Tibial nerve (tissue), 4 donors: ENCODE data around the gene PERP. TPM values are rescaled to one million over a fixed set of nuclear protein-coding genes. Genes with fewer than 3 reads are reported as not detected.

ENCODE experiments used
- DNase-seq, 2 donors: peaks; one replicate each; pipeline ENCODE4 v3.0.0-alpha.2; 2019; ENCODE audit warnings: low spot score in 2 of 2
- H3K27ac ChIP-seq, 4 donors: fragments of 200-600 bp; sonication (generic) in 3 of 4; one replicate each; pipeline ENCODE4 v1.5.1; 2017 to 2019; ENCODE audit warnings: mild to moderate bottlenecking in 1 of 4
- H3K27me3 ChIP-seq, 2 donors: fragments of 200-600 bp; sonication (generic) in 1 of 2; one replicate each; pipeline versions ENCODE4 v1.5.1 to v1.6.0; 2017 to 2019
- H3K36me3 ChIP-seq, 3 donors: fragments of 200-600 bp; sonication (generic); one replicate each; pipeline ENCODE4 v1.5.1; 2018 to 2019
- H3K4me1 ChIP-seq, 4 donors: fragments of 200-600 bp; sonication (generic) in 3 of 4; one replicate each; pipeline ENCODE4 v1.5.1; 2017 to 2019
- H3K4me3 ChIP-seq, 4 donors: fragments of 200-600 bp; sonication (generic) in 3 of 4; one replicate each; pipeline ENCODE4 v1.5.1; 2017 to 2019; ENCODE audit warnings: mild to moderate bottlenecking in 1 of 4, moderate library complexity in 1 of 4
- H3K9me3 ChIP-seq, 4 donors: fragments of 200-600 bp; sonication (generic) in 3 of 4; one replicate each; pipeline ENCODE4 v1.5.1; 2017 to 2019
- EP300 ChIP-seq, 2 donors: sonication (generic); formaldehyde crosslinking; IDR thresholded peaks; one replicate each; pipeline ENCODE4 v1.6.1; 2017; ENCODE audit warnings: antibody characterized with exemption in 2 of 2, mild to moderate bottlenecking in 1 of 2
- POLR2A ChIP-seq, 2 donors: fragments of 450-650 bp; IDR thresholded peaks; one replicate each; pipeline ENCODE4 v1.6.1; 2017; ENCODE audit warnings: antibody characterized with exemption in 2 of 2, mild to moderate bottlenecking in 2 of 2, moderate library complexity in 2 of 2
- whole genome bisulfite sequencing, 2 donors: methylation state at CpG; one replicate each; pipeline ENCODE4 v1.1.5; 2018; 5-methylcytosine and 5-hydroxymethylcytosine counted together
- total RNA-seq, 4 donors: library from RNA; depleted of rRNA; stranded (reverse); fragments of >200 nt; gene quantifications; one replicate each; pipeline ENCODE4 v1.1.0, GENCODE V29; 2016
- TF ChIP-seq, protein P1 (sequence below), 5 experiments: fragments of 200-600 bp in 3 of 5; fragments of 450-650 bp in 2 of 5; sonication (generic) in 3 of 5; IDR thresholded peaks; one replicate each; pipeline ENCODE4 v1.5.1; 2016 to 2019; ENCODE audit warnings: antibody characterized with exemption in 5 of 5, mild to moderate bottlenecking in 3 of 5, moderate library complexity in 2 of 5

Gene PERP
- 10 to 100 TPM; 15.3 to 29.1 (median 27.7) TPM for total RNA-seq

DNA sequence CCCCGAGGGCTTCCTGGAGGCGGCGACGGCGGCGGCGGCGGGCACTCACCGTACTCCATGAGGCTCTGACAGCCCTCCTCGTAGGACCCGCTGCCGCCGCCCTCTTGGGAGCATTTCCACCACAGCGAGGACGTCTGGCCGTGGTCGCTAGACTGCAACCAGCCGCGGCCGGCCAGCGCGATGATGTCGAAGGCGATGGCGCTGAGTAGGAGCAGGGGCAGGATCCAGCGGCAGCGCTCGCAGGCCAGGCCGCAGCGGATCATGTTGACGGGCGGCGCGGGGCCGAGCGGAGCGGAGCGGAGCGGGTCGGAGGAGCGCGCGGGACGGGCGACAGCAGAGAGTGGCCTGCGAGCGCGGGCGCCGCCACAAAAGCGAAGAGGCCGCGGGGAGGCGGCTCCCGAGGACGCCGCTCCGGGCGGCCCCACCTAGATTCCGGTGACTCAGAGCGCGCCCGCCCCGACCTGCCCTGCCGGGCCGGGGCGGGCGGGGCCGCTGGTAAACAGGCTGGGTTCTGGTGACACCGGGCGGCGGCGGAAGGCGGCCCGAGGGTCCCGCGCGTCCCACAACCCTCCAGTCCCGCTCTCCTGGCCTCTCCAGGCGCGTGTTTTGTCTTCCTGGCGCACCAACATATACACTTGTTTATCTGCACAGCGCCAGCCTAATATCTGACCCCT is at the start of gene PERP:
Gene PERP, minus strand, starts transcription at position 342 of the 674 bp plus-strand sequence. Its CDS starts 79 bp downstream, at position 263.
- WGBS, 2 donors = 0 to 1% methylated on average over 10 to 38 of the region's 83 CpGs
- Histone ChIP-seq H3K4me3 (peak within 1 kb of the TSS; percentile 49 to 75 (median 68)), H3K27me3 (peaks cover 0 to 11% of the 10 kb centered on the region in 2 donors), H3K4me1 (peaks cover 0 to 36% (median 4%) of the 10 kb centered on the region in 4 donors), H3K27ac (peak within 1 kb of the TSS; percentile 58 to 88 (median 74)), H3K36me3 (no peaks in the 10 kb centered on the region), H3K9me3 (no peaks in the 10 kb centered on the region)
- peak; percentile 53 to 61 for DNase-seq
- peak; percentile 20 to 61 for TF ChIP-seq POLR2A (IDR thresholded peaks at IDR 0.05)
- TF ChIP-seq, protein P1, sequence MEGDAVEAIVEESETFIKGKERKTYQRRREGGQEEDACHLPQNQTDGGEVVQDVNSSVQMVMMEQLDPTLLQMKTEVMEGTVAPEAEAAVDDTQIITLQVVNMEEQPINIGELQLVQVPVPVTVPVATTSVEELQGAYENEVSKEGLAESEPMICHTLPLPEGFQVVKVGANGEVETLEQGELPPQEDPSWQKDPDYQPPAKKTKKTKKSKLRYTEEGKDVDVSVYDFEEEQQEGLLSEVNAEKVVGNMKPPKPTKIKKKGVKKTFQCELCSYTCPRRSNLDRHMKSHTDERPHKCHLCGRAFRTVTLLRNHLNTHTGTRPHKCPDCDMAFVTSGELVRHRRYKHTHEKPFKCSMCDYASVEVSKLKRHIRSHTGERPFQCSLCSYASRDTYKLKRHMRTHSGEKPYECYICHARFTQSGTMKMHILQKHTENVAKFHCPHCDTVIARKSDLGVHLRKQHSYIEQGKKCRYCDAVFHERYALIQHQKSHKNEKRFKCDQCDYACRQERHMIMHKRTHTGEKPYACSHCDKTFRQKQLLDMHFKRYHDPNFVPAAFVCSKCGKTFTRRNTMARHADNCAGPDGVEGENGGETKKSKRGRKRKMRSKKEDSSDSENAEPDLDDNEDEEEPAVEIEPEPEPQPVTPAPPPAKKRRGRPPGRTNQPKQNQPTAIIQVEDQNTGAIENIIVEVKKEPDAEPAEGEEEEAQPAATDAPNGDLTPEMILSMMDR (IDR thresholded peaks at IDR 0.05) = peak in 1 of 5 experiments; percentile 28
- peak in 1 of 2 donors; percentile 36 for TF ChIP-seq EP300 (IDR thresholded peaks at IDR 0.05)

DNA sequence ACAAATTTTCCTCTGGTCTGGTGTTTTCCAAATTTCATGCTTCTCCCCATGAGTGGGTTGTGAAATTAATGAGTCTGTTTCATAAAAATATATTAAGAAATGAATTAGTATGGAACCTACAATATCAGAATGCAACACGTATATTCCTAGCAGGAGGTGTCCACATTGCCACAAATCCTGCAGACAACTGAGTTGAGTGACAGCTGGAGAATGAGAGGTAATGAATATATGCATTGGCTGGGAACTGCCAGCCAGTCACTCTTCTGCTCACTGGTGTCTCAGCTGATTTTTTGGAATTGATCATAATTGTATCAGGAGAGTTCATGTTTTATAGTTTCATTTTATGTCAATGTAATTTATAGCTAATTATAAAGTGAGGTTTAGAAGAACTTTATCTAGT is 48.2 kb upstream of the PERP start:
- no peak overlapping the region for H3K4me3 ChIP-seq
- TF ChIP-seq POLR2A (IDR thresholded peaks at IDR 0.05) = no peak
- TF ChIP-seq, protein P1 (IDR thresholded peaks at IDR 0.05) = no peak
- no peak for TF ChIP-seq EP300 (IDR thresholded peaks at IDR 0.05)
- peaks cover 0 to 14% of the 10 kb centered on the region in 2 donors for H3K27me3 ChIP-seq
- H3K4me1 ChIP-seq = no peaks in the 10 kb centered on the region
- 73 to 89% methylated on average over 1 of the region's 1 CpG for WGBS, 2 donors
- peaks cover 0 to 23% (median 7%) of the 10 kb centered on the region in 4 donors for H3K9me3 ChIP-seq
- no peak for DNase-seq
- no peaks in the 10 kb centered on the region for H3K36me3 ChIP-seq
- H3K27ac ChIP-seq = no peak overlapping the region

DNA sequence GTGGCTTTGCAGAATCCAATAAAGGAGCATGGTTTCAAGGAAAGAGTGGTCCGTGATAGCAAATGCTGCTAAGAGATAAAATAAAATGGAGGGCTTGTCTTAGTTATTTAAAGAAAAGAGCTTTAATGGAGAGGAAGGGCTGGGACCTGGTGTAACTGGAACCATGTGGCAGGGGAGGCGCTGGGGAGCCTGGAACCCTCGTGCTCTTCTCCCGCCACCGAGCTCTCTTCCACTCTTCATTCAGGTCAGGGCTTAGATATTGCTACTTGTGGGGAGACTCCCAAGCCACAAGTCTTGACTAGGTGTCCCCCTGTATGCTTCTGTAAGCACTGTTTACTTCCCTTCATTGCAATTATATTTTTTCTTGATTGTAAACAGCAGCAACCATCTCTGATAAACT is 39.3 kb upstream of the PERP start:
- TF ChIP-seq, protein P1 (IDR thresholded peaks at IDR 0.05) = no peak
- TF ChIP-seq POLR2A (IDR thresholded peaks at IDR 0.05) (no peak), EP300 (IDR thresholded peaks at IDR 0.05) (no peak)
- H3K27ac ChIP-seq = no peak overlapping the region
- no peak overlapping the region for H3K4me3 ChIP-seq
- DNase-seq = no peak
- H3K4me1 ChIP-seq = no peaks in the 10 kb centered on the region
- H3K9me3 ChIP-seq = no peaks in the 10 kb centered on the region
- no peaks in the 10 kb centered on the region for H3K27me3 ChIP-seq
- H3K36me3 ChIP-seq = no peaks in the 10 kb centered on the region
- WGBS, 2 donors = 83 to 86% methylated on average over 5 of the region's 5 CpGs

- H3K27me3 ChIP-seq = no peaks in the 10 kb centered on the region
- no peaks in the 10 kb centered on the region for H3K9me3 ChIP-seq
- no peak overlapping the region for H3K4me3 ChIP-seq
- no peak for TF ChIP-seq EP300 (IDR thresholded peaks at IDR 0.05)
- H3K4me1 ChIP-seq = no peaks in the 10 kb centered on the region
- whole genome bisulfite sequencing, 2 donors = 85 to 95% methylated on average over 3 of the region's 3 CpGs
- no peaks in the 10 kb centered on the region for H3K36me3 ChIP-seq
- H3K27ac ChIP-seq = no peak overlapping the region
- no peak for DNase-seq
These were observed 38.2 kb upstream of the PERP start for GRCh38 chr6:138145402-138145801.

DNA sequence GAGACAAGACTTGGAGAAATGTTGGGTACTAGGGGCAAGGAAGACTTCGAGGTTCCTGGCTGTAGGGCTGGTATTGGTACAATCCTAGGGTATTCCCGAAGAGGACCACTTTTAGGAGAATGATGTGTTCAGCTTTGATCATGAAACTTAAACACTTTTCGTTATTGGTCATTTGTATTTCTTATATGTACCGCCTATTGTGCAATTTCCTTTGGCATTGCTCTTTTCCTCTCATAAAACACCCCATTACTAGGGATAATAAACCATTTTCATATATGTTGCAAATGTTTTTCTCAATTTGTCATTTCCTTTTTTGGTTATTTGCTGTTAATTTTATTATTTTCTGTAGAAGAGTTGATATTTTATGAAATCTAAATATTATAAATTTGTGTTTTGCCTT is 35.6 kb upstream of the PERP start:
- Histone ChIP-seq H3K27ac (no peak overlapping the region), H3K4me3 (no peak overlapping the region), H3K27me3 (no peaks in the 10 kb centered on the region), H3K9me3 (no peaks in the 10 kb centered on the region), H3K36me3 (no peaks in the 10 kb centered on the region), H3K4me1 (no peaks in the 10 kb centered on the region)
- DNase-seq = no peak
- TF ChIP-seq, protein P1 (IDR thresholded peaks at IDR 0.05) = no peak
- TF ChIP-seq POLR2A (IDR thresholded peaks at IDR 0.05) (no peak), EP300 (IDR thresholded peaks at IDR 0.05) (no peak)
- 74 to 89% methylated on average over 4 of the region's 4 CpGs for WGBS, 2 donors
